Kasumi-1 (cell line): ENCODE data around the gene CFAP97.
"Not testable (repeated sequence)": the region's sequence is repeated elsewhere in the genome, so short reads cannot be mapped to it uniquely, and the experiment has no call there.

Experiments
- DNase-seq, 2 experiments: peaks; one replicate each; lab custom pipeline; 2025; lab: John Stamatoyannopoulos, UW

The CFAP97 gene

DNA sequence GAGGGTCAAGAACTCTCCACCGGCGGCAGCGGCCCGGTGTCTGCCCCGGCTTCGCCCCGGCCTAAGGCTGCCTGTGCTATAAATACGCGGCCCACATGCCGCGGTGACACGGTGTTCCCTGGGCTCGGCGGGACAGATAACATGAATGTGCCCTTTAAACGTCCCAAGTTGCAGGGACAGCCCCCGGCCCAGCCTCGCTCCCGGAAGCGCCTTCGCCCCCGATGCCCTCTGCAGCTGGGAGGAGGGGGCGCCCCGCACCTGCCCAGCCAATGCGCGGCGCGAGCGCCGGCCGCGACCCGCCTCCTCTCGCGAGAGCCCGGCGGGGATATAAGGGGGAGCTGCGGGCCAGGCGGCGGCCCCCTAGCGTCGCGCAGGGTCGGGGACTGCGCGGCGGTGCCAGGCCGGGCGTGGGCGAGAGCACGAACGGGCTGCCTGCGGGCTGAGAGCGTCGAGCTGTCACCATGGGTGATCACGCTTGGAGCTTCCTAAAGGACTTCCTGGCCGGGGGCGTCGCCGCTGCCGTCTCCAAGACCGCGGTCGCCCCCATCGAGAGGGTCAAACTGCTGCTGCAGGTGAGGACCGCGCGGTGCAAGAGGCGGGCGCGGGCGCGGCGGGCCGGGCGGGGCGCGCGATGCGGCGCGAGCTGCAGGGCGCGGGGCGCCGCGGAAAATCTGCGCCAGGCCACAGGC, 60.7 kb downstream of the CFAP97 start, which contains the start of gene SLC25A4:
Gene SLC25A4, plus strand, starts transcription at position 355 of the 689 bp plus-strand sequence. Its CDS starts 107 bp downstream, at position 462.
- peak; percentile 59 to 71 for DNase-seq

DNA sequence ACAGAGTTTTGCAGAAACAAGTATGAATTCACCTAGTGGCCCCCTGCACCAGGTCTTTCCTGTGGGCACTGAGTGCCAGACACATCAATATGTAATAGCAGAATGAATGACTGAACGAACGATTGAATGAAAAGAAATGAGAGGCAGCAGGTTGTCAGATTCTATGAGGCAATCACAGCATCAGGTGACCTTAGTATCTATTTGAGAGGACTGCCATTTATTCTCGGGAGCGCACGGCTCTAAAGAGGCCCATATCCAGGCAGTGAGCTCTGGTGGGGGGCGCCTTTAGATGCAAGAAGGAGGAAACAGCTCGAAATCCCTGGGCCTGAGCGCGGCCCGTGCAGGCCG, 61.3 kb downstream of the CFAP97 start:
- DNase-seq, result peak; percentile 44 to 57

DNA sequence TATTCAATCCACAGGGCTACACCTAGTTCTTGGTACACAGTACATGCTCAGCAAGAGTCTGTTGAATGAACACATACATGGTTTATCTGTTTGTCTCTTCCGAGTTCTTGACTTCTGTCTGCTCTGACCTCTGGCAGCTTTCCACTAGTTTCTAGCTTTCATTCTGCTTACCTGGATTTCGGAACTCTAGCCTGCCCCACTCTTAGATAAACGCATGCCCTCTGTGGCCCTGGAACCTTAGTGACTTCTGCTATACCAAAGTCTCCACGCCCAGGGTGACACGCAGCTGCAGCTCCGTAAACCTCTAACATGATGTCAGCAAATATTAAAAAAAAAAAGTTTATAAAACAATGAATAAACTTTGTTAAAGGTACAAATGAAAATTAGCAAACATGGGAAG, 62.0 kb downstream of the CFAP97 start:
- no peak for DNase-seq

- no peak for DNase-seq
Measured at GRCh38 chr4:185139736-185140135, 64.1 kb downstream of the CFAP97 start.

DNA sequence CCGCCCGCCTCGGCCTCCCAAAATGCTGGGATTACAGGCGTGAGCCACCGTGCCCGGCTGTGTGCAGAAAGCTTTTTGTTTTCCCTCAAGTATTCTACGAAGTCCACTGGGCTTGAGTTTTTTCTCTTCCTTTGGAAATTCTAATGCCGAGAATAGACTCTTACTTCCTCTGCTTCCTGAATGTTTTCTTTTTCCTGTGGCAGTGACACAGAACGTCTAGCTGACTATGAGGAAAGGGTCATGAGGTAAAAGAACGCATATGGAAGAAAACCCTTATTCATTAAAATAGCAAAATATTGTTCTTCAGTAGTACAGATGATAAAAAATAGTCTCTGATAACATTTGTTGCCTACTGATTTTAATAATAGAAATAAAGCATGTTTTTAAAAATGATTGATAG, 65.6 kb downstream of the CFAP97 start:
- DNase-seq, result no peak

DNA sequence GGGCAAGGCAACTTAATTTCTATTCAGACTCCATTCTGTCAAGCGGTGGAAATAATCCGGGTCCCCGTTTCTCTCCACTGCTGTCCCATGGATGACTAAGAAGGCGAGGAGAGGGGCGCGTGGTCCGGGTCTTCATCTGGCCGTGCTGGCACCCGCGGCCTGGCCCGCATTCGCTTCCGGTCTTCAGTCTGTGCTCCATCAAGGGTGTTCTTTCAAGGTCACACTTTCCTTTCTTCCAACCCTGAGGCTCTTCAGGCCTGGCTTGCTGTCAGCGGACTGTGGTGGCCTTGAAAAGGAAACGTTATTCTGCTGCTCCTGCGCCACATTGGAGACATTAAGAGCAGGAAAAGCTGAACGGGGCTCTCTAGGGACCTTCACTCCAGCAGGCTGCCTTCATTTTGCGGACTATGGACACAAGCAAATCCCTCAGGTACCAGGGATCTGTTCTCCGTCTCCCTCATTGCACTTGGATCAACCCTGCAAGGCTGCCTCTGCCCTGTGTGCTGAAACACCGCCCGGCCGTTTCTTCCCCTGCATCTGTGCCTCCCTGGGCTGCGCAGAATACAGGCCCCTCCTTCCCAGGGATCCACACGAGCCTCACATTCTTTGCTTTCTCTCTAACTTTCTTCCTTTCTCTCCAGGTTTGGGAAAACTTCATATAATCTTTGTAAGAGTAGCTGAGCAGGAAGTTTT, 66.4 kb downstream of the CFAP97 start:
- no peak for DNase-seq

- peak; percentile 69 to 72 for DNase-seq
Measured at GRCh38 chr4:185134307-185134869, 69.4 kb downstream of the CFAP97 start.

GRCh38 chr4:185128272-185129119, 75.3 kb downstream of the CFAP97 start:
- no peak for DNase-seq

GRCh38 chr4:185127021-185127925, 76.5 kb downstream of the CFAP97 start:
- DNase-seq, result no peak

- no peak for DNase-seq
Measured at GRCh38 chr4:185124006-185124405, 79.8 kb downstream of the CFAP97 start.

- peak in 1 of 2 experiments; percentile 7 for DNase-seq
Measured at GRCh38 chr4:185122681-185123345, 81.0 kb downstream of the CFAP97 start.

DNA sequence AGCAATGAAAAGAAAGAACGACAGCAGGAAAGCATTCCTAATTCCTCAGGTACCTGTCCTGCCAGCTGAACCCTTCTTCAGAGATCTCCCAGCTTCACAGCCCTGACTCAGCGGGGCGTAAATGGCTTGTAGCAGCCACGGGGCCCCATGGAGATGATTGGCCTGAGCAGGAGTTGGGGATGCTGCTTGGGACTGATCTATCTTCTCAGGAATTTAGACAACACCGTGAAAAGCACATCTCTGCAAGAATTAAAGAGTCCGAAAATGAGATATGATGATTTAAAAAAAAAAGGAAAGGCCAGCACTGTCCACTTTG, 83.2 kb downstream of the CFAP97 start:
- DNase-seq, result no peak

- no peak for DNase-seq
Measured at GRCh38 chr4:185119927-185120630, 83.7 kb downstream of the CFAP97 start.

DNA sequence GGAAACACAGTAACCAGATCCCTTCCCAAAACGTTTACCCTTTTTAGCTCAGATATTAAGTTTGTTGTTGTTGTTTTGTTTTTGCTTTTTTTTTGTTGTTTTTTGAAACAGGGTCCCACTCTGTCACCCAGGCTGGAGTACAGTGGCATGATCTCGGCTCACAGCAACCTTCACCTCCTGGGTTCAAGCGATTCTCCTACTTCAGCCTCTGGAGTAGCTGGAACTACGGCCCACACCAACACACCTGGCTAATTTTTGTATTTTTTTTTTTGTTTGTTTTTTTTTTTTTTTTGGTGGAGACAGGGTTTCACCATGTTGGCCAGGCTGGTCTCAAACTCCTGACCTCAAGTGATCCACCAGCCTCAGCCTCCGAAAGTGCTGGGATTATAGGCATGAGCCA, 84.3 kb downstream of the CFAP97 start:
- not testable (repeated sequence) for DNase-seq

DNA sequence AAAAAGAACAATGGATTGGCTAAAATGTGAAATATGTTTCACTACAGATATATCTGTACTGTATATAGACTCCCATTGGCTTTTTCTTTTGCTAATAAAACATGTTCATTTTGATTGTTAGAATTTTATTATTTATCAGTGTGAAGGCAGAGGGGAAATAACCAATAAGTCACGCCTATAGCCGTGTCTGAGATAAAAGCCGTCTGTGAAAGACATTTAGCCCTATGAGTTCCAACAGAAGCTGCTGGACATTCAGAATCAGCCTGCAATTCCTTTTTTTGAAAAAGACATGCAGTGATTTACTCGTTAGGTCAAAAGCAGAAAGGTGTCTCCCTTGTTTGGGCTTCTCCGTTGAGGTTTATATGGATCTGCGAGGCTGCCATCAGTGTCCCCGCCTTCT, 84.9 kb downstream of the CFAP97 start:
- DNase-seq, result no peak

DNA sequence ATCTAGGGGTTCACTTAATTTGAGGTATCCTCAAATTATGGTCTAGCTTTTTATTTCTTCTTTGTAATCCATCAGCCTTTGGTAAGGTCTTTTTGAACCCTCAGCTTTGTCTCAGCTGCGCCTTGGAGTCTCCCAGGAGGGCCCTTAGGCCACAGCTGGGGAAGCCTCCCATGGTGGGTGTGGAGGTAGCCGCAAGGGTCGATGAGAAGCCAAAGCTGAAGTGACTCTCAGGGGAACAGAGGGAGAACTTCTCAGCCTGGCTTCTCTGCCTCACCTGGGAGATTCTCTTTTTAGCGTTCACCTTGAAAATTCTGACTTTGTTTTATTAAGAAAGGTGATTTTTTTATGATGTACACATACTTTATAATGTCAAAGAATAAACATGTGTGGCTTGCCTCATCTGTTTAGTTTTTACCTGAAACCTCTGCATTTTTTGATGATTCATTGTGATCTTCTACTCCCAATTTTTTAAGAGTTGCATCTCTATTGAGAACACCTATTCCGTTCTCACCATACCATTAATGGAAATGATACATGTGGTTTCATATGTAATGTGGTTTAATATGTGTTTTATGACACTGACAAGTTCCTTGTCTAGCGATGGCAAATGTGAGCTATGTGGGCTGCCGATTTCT, 86.4 kb downstream of the CFAP97 start:
- DNase-seq, result no peak

GRCh38 chr4:185115827-185116232, 88.0 kb downstream of the CFAP97 start:
- DNase-seq, result no peak

- no peak for DNase-seq
Measured at GRCh38 chr4:185113340-185113739, 90.5 kb downstream of the CFAP97 start.

GRCh38 chr4:185112104-185112503, 91.7 kb downstream of the CFAP97 start:
- DNase-seq, result peak; percentile 21 to 42

DNA sequence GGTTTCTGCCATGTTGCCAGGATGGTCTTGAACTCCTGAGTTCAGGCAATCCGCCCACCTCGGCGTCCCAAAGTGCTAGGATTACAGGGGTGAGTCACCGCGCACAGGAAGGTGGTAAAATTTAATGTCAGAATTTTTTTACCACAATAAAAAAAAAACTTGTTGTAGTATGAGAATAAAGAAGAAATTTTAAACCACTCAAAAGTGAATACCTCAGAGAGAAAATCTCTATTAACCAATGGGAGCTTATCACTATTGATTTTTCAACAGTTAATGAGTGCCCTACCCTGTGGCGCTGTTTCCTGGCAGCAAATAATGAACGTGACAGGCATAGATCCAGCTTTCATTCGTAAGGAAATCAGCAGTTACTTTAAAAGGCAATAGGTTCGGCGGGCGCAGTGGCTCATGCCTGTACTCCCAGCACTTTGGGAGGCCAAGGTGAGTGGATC, 93.4 kb downstream of the CFAP97 start:
- DNase-seq, result no peak
